GM12878 (cell line): Measurements from ENCODE around the gene HGS. TPM values are rescaled to one million over a fixed set of nuclear protein-coding genes. Genes with fewer than 3 reads are reported as not detected.

ENCODE experiments used
- ATF7 ChIP-seq: fragments of 450-650 bp; IDR thresholded peaks from 2 replicates; pipeline ENCODE4 v1.6.1; 2016; ENCODE audit warnings: low read depth, mild to moderate bottlenecking
- CREM ChIP-seq: IDR thresholded peaks from 2 replicates; pipeline ENCODE4 v1.6.1; 2014; ENCODE audit warnings: antibody characterized with exemption, low read depth
- EGR1 ChIP-seq, 2 experiments: IDR thresholded peaks; 1 replicate in 1 of 2; 2 replicates in 1 of 2; pipeline ENCODE4 v1.6.1; 2011 to 2012; ENCODE audit warnings: low read depth in 2 of 2, low read length in 2 of 2, borderline replicate concordance in 1 of 2, mild to moderate bottlenecking in 1 of 2, moderate library complexity in 1 of 2
- ETV6 ChIP-seq, 2 experiments: fragments of 450-650 bp in 1 of 2; IDR thresholded peaks in 1 of 2; conservative IDR thresholded peaks in 1 of 2; 2 replicates each; pipeline ENCODE4 v1.6.1; 2014; ENCODE audit warnings: antibody characterized with exemption in 1 of 2, borderline replicate concordance in 1 of 2, low read depth in 1 of 2, mild to moderate bottlenecking in 1 of 2, moderate library complexity in 1 of 2
- FOXM1 ChIP-seq: IDR thresholded peaks from 2 replicates; pipeline ENCODE4 v1.6.1; 2012; ENCODE audit warnings: low read depth, mild to moderate bottlenecking, inconsistent platforms, low read length, moderate library complexity
- NR2C1 ChIP-seq: fragments of 450-650 bp; IDR thresholded peaks from 2 replicates; pipeline ENCODE4 v1.6.1; 2017; ENCODE audit warnings: antibody characterized with exemption, mild to moderate bottlenecking, moderate library complexity
- NR2C2 ChIP-seq: IDR thresholded peaks from 2 replicates; pipeline ENCODE4 v1.6.1; 2011; ENCODE audit warnings: borderline replicate concordance, low read depth; ENCODE audit not compliant: control insufficient read depth, insufficient read length
- NRF1 ChIP-seq: conservative IDR thresholded peaks from 2 replicates; pipeline ENCODE4 v1.6.1; 2011; ENCODE audit warnings: mild to moderate bottlenecking, low read depth, low read length, improper control_type of control experiment
- RAD51 ChIP-seq: fragments of 450-650 bp; IDR thresholded peaks from 2 replicates; pipeline ENCODE4 v1.6.1; 2016; ENCODE audit warnings: moderate library complexity, mild to moderate bottlenecking, inconsistent platforms
- RFX5 ChIP-seq: IDR thresholded peaks from 2 replicates; pipeline ENCODE4 v1.6.1; 2011; ENCODE audit warnings: low read depth, low read length, improper control_type of control experiment
- SMAD1 ChIP-seq: fragments of 450-650 bp; IDR thresholded peaks from 2 replicates; pipeline ENCODE4 v1.6.1; 2018; ENCODE audit warnings: mild to moderate bottlenecking, low read depth; ENCODE audit not compliant: partially characterized antibody
- SP1 ChIP-seq: IDR thresholded peaks from one replicate; pipeline ENCODE4 v1.6.1; 2011; ENCODE audit warnings: low read depth, low read length
- SREBF2 ChIP-seq: IDR thresholded peaks from 2 replicates; pipeline ENCODE4 v1.6.1; 2012; ENCODE audit warnings: mild to moderate bottlenecking, low read length
- STAT3 ChIP-seq: IDR thresholded peaks from 2 replicates; pipeline ENCODE4 v1.6.1; 2011; ENCODE audit warnings: low read depth, low read length, improper control_type of control experiment
- SUZ12 ChIP-seq: fragments of 200-600 bp; sonication (generic); IDR thresholded peaks from one replicate; pipeline ENCODE4 v1.6.1; 2018; ENCODE audit warnings: antibody characterized with exemption, mild to moderate bottlenecking; ENCODE audit not compliant: unreplicated experiment
- TAF1 ChIP-seq: IDR thresholded peaks from 2 replicates; pipeline ENCODE4 v1.6.1; 2011; ENCODE audit warnings: mild to moderate bottlenecking, low read depth, low read length, borderline replicate concordance
- WRNIP1 ChIP-seq: IDR thresholded peaks from 2 replicates; pipeline ENCODE4 v1.6.1; 2011; ENCODE audit warnings: low read depth, low read length, improper control_type of control experiment, borderline replicate concordance
- ZBED1 ChIP-seq: IDR thresholded peaks from 2 replicates; pipeline ENCODE4 v1.6.1; 2016; ENCODE audit warnings: borderline replicate concordance
- polyA plus RNA-seq, 11 experiments: library from polyadenylated mRNA; depleted of rRNA in 4 of 11; unstranded in 6 of 11; stranded (reverse) in 5 of 11; fragments of >200 nt; fragmentation: Nextera tagmentation in 4 of 11; fragmentation: Illumina TruSeq in 1 of 11; extraction: Ambion mirVana in 4 of 11; extraction: Trizol in 1 of 11; gene quantifications; 1 replicate in 1 of 11; 2 replicates in 10 of 11; pipeline versions ENCODE4 v1.2.1 to v1.2.3, GENCODE V29; 2011 to 2016; ENCODE audit warnings: inconsistent platforms in 2 of 11, missing spikeins in 2 of 11, low read depth in 1 of 11
- total RNA-seq, 4 experiments: library from RNA; depleted of rRNA in 3 of 4; stranded (reverse); fragments of >200 nt in 3 of 4; fragmentation: Illumina TruSeq in 1 of 4; extraction: Trizol in 1 of 4; gene quantifications; 2 replicates each; pipeline versions ENCODE4 v1.2.1 to v1.2.3, GENCODE V29; 2013 to 2021
- TF ChIP-seq, protein P1 (sequence below): fragments of 450-650 bp; IDR thresholded peaks from 2 replicates; pipeline ENCODE4 v1.6.1; 2016; ENCODE audit warnings: mild to moderate bottlenecking
- TF ChIP-seq, protein P2 (sequence below): fragments of 450-650 bp; IDR thresholded peaks from 2 replicates; pipeline ENCODE4 v1.6.1; 2017; ENCODE audit warnings: mild to moderate bottlenecking
- TF ChIP-seq, protein P3 (sequence below): fragments of 150-350 bp; IDR thresholded peaks from 2 replicates; pipeline ENCODE4 v1.6.1; 2014; ENCODE audit warnings: mild to moderate bottlenecking, low read depth, low read length
- TF ChIP-seq, protein P4 (sequence below): IDR thresholded peaks from 2 replicates; pipeline ENCODE4 v1.6.1; 2011; ENCODE audit warnings: mild to moderate bottlenecking, low read depth, low read length, moderate library complexity; ENCODE audit not compliant: insufficient replicate concordance

The HGS gene
- total and polyA plus RNA-seq, 10 of the 15 experiments (the other 5 are each of a cell fraction or from before 2014, with no cell fraction given) = 2.2 to 85.6 (median 55.3) TPM

DNA sequence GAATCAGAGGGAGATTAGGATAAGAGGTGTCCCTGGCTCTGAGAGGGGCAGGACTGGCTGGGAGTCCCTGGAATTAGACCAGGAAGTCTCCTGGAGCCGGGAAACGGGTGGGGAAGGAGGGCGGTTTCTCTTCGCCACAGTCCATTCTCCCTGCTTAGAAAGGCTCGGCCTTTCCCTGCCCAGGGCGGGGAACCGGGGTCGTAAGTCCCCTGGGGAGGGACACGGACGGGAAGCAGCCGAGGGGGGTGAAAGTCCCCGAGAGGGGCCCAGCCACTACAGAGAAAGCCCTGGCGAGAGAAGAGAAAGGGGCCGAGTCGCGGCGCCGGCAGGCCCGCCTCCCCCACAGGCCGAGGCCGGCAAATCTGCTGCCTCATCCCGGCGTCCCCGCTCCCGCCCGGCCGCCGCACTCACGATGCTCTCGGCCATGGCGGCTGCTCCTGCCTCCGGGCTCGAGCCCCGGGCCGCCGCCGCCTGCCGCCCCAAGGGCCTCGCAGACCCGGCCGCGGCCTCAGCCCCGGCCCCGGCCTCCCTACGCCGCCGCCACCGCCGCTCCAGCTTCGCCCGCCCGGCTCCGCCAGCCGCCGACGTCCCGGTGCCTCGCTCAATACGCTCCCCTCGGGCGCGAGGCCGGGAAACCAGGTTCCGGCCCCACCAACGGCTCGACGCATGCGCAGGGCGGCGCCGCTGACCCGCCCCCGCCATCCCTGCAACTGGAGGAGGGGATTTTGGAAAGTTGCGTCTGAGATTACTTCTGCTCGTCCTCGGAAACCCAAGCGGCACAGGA, 47.1 kb upstream of the HGS start, which contains the start of the genes NPLOC4 and TSPAN10 (continued):
- TF ChIP-seq NR2C2 = no peak
- TF ChIP-seq ZBED1 = no peak
- TF ChIP-seq FOXM1 = no peak
- TF ChIP-seq NRF1 = peak; percentile 81
- no peak for TF ChIP-seq RAD51
- TF ChIP-seq ETV6 (conservative IDR thresholded peaks at IDR 0.05 in 1 of 2, IDR thresholded peaks at IDR 0.05 in 1 of 2; ENCODE audit: borderline replicate concordance in 1 of 2, low read depth in 1 of 2) = no peak
- no peak; the same call in 1 of the 2 replicates for TF ChIP-seq RFX5
- TF ChIP-seq CREM = peak; percentile 68; the same call in 1 of the 2 replicates
- TF ChIP-seq SUZ12 = no peak
- TF ChIP-seq EGR1 (IDR thresholded peaks at IDR 0.05; ENCODE audit: borderline replicate concordance in 1 of 2, low read depth in 2 of 2, low read length in 2 of 2) = peak; percentile 83 to 100
- no peak; the same call in 1 of the 2 replicates for TF ChIP-seq SREBF2
- TF ChIP-seq, protein P1, sequence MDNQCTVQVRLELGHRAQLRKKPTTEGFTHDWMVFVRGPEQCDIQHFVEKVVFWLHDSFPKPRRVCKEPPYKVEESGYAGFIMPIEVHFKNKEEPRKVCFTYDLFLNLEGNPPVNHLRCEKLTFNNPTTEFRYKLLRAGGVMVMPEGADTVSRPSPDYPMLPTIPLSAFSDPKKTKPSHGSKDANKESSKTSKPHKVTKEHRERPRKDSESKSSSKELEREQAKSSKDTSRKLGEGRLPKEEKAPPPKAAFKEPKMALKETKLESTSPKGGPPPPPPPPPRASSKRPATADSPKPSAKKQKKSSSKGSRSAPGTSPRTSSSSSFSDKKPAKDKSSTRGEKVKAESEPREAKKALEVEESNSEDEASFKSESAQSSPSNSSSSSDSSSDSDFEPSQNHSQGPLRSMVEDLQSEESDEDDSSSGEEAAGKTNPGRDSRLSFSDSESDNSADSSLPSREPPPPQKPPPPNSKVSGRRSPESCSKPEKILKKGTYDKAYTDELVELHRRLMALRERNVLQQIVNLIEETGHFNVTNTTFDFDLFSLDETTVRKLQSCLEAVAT = no peak
- TF ChIP-seq, protein P2, sequence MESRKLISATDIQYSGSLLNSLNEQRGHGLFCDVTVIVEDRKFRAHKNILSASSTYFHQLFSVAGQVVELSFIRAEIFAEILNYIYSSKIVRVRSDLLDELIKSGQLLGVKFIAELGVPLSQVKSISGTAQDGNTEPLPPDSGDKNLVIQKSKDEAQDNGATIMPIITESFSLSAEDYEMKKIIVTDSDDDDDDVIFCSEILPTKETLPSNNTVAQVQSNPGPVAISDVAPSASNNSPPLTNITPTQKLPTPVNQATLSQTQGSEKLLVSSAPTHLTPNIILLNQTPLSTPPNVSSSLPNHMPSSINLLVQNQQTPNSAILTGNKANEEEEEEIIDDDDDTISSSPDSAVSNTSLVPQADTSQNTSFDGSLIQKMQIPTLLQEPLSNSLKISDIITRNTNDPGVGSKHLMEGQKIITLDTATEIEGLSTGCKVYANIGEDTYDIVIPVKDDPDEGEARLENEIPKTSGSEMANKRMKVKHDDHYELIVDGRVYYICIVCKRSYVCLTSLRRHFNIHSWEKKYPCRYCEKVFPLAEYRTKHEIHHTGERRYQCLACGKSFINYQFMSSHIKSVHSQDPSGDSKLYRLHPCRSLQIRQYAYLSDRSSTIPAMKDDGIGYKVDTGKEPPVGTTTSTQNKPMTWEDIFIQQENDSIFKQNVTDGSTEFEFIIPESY = no peak
- TF ChIP-seq SMAD1 = no peak
- TF ChIP-seq, protein P3, sequence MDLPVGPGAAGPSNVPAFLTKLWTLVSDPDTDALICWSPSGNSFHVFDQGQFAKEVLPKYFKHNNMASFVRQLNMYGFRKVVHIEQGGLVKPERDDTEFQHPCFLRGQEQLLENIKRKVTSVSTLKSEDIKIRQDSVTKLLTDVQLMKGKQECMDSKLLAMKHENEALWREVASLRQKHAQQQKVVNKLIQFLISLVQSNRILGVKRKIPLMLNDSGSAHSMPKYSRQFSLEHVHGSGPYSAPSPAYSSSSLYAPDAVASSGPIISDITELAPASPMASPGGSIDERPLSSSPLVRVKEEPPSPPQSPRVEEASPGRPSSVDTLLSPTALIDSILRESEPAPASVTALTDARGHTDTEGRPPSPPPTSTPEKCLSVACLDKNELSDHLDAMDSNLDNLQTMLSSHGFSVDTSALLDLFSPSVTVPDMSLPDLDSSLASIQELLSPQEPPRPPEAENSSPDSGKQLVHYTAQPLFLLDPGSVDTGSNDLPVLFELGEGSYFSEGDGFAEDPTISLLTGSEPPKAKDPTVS = no peak
- TF ChIP-seq WRNIP1 = 0 out of 2 replicates have a peak, but pooled peaks have one; percentile 40
- peak; percentile 97 for TF ChIP-seq TAF1
- TF ChIP-seq, protein P4, sequence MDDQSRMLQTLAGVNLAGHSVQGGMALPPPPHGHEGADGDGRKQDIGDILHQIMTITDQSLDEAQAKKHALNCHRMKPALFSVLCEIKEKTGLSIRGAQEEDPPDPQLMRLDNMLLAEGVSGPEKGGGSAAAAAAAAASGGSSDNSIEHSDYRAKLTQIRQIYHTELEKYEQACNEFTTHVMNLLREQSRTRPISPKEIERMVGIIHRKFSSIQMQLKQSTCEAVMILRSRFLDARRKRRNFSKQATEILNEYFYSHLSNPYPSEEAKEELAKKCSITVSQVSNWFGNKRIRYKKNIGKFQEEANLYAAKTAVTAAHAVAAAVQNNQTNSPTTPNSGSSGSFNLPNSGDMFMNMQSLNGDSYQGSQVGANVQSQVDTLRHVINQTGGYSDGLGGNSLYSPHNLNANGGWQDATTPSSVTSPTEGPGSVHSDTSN = no peak
- TF ChIP-seq STAT3 = no peak
- peak; percentile 55 for TF ChIP-seq NR2C1
- TF ChIP-seq ATF7 = no peak
- peak; percentile 75 for TF ChIP-seq SP1
